Natural killer cell (primary cell): ENCODE results near the gene GPR155. TPM values are rescaled to one million over a fixed set of nuclear protein-coding genes. Genes with fewer than 3 reads are reported as not detected.

ENCODE experiments used
- ATAC-seq, 3 donors: fragments of 150-1000 bp in 2 of 3; fragments of 200-7000 bp in 1 of 3; cut with Tn5 transposase; 1 replicate in 1 of 3; 2 replicates in 2 of 3; pipeline ENCODE4 v1.10.0; 2021; ENCODE audit warnings: mild to moderate bottlenecking in 2 of 3, moderate library complexity in 2 of 3
- DNase-seq, 2 donors: peaks; one replicate each; pipeline versions ENCODE4 v3.0.0 to v3.0.0-alpha.2; 2013 to 2021; ENCODE audit warnings: mixed read lengths in 1 of 2
- H3K27ac ChIP-seq: one replicate; pipeline ENCODE4 v1.5.1; 2013; ENCODE audit warnings: mild to moderate bottlenecking, low read length
- H3K27me3 ChIP-seq: one replicate; pipeline ENCODE4 v1.6.1; 2013; ENCODE audit warnings: low read length; ENCODE audit not compliant: control insufficient read depth, insufficient read depth
- H3K36me3 ChIP-seq: one replicate; pipeline ENCODE4 v1.6.1; 2013; ENCODE audit warnings: low read length; ENCODE audit not compliant: control insufficient read depth, insufficient read depth
- H3K4me1 ChIP-seq: one replicate; pipeline ENCODE4 v1.6.1; 2013; ENCODE audit warnings: low read length; ENCODE audit not compliant: control insufficient read depth, insufficient read depth
- H3K4me3 ChIP-seq: one replicate; pipeline ENCODE4 v1.5.1; 2013; ENCODE audit warnings: low read length
- H3K9me3 ChIP-seq: one replicate; pipeline ENCODE4 v1.6.1; 2013; ENCODE audit warnings: low read length; ENCODE audit not compliant: control insufficient read depth, insufficient read depth
- H3K27ac Mint-ChIP-seq, 2 donors: one replicate each; pipeline ENCODE4 v1.8.0; 2022; ENCODE audit warnings: mild to moderate bottlenecking in 2 of 2, mixed read lengths in 2 of 2, moderate library complexity in 1 of 2
- H3K27me3 Mint-ChIP-seq, 2 donors: one replicate each; pipeline ENCODE4 v1.8.0; 2022; ENCODE audit warnings: low read depth in 2 of 2, mixed read lengths in 2 of 2
- H3K36me3 Mint-ChIP-seq: one replicate; pipeline ENCODE4 v1.8.0; 2022; ENCODE audit warnings: mixed read lengths
- H3K4me1 Mint-ChIP-seq, 2 donors: one replicate each; pipeline ENCODE4 v1.8.0; 2022; ENCODE audit warnings: mixed read lengths in 2 of 2
- H3K4me3 Mint-ChIP-seq: one replicate; pipeline ENCODE4 v1.8.0; 2022; ENCODE audit warnings: mild to moderate bottlenecking, moderate library complexity, mixed read lengths
- H3K9me3 Mint-ChIP-seq, 2 donors: one replicate each; pipeline ENCODE4 v1.8.0; 2022; ENCODE audit warnings: mixed read lengths in 2 of 2
- CTCF ChIP-seq: fragments of 200-600 bp; IDR thresholded peaks from one replicate; pipeline ENCODE4 v1.8.0; 2022; ENCODE audit warnings: antibody characterized with exemption
- WGBS: methylation state at CpG from one replicate; pipeline ENCODE4 v1.1.7; 2013; ENCODE audit warnings: missing lambda C conversion rate; ENCODE audit not compliant: insufficient coverage; 5-methylcytosine and 5-hydroxymethylcytosine counted together
- intact Hi-C: fragments of 100-400 bp; cut with micrococcal nuclease; formaldehyde crosslinking; loops from one replicate; pipeline ENCODE4 v1.14.2; 2022
- total RNA-seq, 4 donors: library from RNA; stranded (reverse); fragments of 120-200 nt in 1 of 4; gene quantifications; one replicate each; pipeline versions ENCODE4 v1.2.3 to v1.2.4, GENCODE V29; 2013 to 2022

The GPR155 gene
- total RNA-seq, 3 donors from 2014 or later (not counting 1 experiment from before 2014, with no cell fraction given) = 3.6 to 11.4 (median 4.4) TPM

GRCh38 chr2:174403628-174404027, 83.2 kb downstream of the GPR155 start:
- Mint-ChIP-seq H3K9me3 (no peaks in the 10 kb centered on the region), H3K36me3 (peaks cover 9% of the 10 kb centered on the region), H3K27ac (no peak overlapping the region), H3K27me3 (no peaks in the 10 kb centered on the region), H3K4me1 (peaks cover 0 to under 1% of the 10 kb centered on the region in 2 donors), H3K4me3 (no peak overlapping the region)
- Histone ChIP-seq H3K4me3 (no peak overlapping the region), H3K9me3 (no peaks in the 10 kb centered on the region), H3K27ac (no peak overlapping the region), H3K4me1 (no peaks in the 10 kb centered on the region), H3K27me3 (no peaks in the 10 kb centered on the region), H3K36me3 (peaks cover 28% of the 10 kb centered on the region)
- no peak for ATAC-seq
- DNase-seq = no peak
- TF ChIP-seq CTCF = no peak
- intact Hi-C loops = no loop called here

GRCh38 chr2:174400853-174401252, 86.0 kb downstream of the GPR155 start:
- H3K4me3 ChIP-seq = no peak overlapping the region
- H3K4me3 Mint-ChIP-seq = no peak overlapping the region
- no peak overlapping the region for H3K27ac Mint-ChIP-seq
- intact Hi-C loops = no loop called here
- ATAC-seq (no peak), DNase-seq (no peak)
- H3K9me3 Mint-ChIP-seq = no peaks in the 10 kb centered on the region
- H3K27me3 ChIP-seq = no peaks in the 10 kb centered on the region
- H3K4me1 Mint-ChIP-seq = peaks cover 5 to 20% of the 10 kb centered on the region in 2 donors
- TF ChIP-seq CTCF = no peak
- H3K4me1 ChIP-seq = peaks cover 8% of the 10 kb centered on the region
- H3K36me3 ChIP-seq = peaks cover 28% of the 10 kb centered on the region
- H3K9me3 ChIP-seq = no peaks in the 10 kb centered on the region
- peaks cover 9% of the 10 kb centered on the region for H3K36me3 Mint-ChIP-seq
- H3K27me3 Mint-ChIP-seq = no peaks in the 10 kb centered on the region
- H3K27ac ChIP-seq = no peak overlapping the region

GRCh38 chr2:174399171-174399570, 87.7 kb downstream of the GPR155 start:
- H3K4me1 ChIP-seq = peaks cover 8% of the 10 kb centered on the region
- peaks cover 26% of the 10 kb centered on the region for H3K36me3 ChIP-seq
- DNase-seq (no peak), ATAC-seq (no peak)
- H3K4me3 ChIP-seq = no peak overlapping the region
- no peak for TF ChIP-seq CTCF
- H3K9me3 ChIP-seq = no peaks in the 10 kb centered on the region
- peaks cover 9% of the 10 kb centered on the region for H3K36me3 Mint-ChIP-seq
- 100% methylated on average over 1 of the region's 1 CpG for WGBS
- H3K27me3 Mint-ChIP-seq = no peaks in the 10 kb centered on the region
- no peak overlapping the region for H3K27ac Mint-ChIP-seq
- peaks cover 14 to 31% of the 10 kb centered on the region in 2 donors for H3K4me1 Mint-ChIP-seq
- intact Hi-C loops = no loop called here
- H3K27me3 ChIP-seq = no peaks in the 10 kb centered on the region
- no peak overlapping the region for H3K4me3 Mint-ChIP-seq
- H3K9me3 Mint-ChIP-seq = no peaks in the 10 kb centered on the region
- no peak overlapping the region for H3K27ac ChIP-seq

- H3K36me3 ChIP-seq = peaks cover 21% of the 10 kb centered on the region
- ATAC-seq = no peak
Measured at GRCh38 chr2:174397773-174398172, 89.1 kb downstream of the GPR155 start.

More at GRCh38 chr2:174397773-174398172, 89.1 kb downstream of the GPR155 start:
- 93% methylated on average over 3 of the region's 3 CpGs for WGBS
- peak overlapping the region; percentile 11 to 99 for H3K27ac Mint-ChIP-seq
- intact Hi-C loops = no loop called here
- Histone ChIP-seq H3K4me1 (peaks cover 8% of the 10 kb centered on the region), H3K4me3 (no peak overlapping the region), H3K27me3 (no peaks in the 10 kb centered on the region), H3K9me3 (no peaks in the 10 kb centered on the region), H3K27ac (no peak overlapping the region)
- TF ChIP-seq CTCF = no peak
- no peak for DNase-seq
- H3K27me3 Mint-ChIP-seq = no peaks in the 10 kb centered on the region
- H3K4me3 Mint-ChIP-seq = no peak overlapping the region
- peaks cover 7% of the 10 kb centered on the region for H3K36me3 Mint-ChIP-seq
- H3K4me1 Mint-ChIP-seq = peaks cover 25 to 40% of the 10 kb centered on the region in 2 donors
- H3K9me3 Mint-ChIP-seq = no peaks in the 10 kb centered on the region
